ENCODE measurements around the gene MAP3K13.

- no peak for TF ChIP-seq CTCF (IDR thresholded peaks at IDR 0.05)
- TF ChIP-seq POLR2A (IDR thresholded peaks at IDR 0.05) = no peak
These were observed 163.5 kb downstream of the MAP3K13 start for GRCh38 chr3:185526349-185526951.
